ENCODE results near the gene ANKRD9. TPM values are rescaled to one million over a fixed set of nuclear protein-coding genes. Genes with fewer than 3 reads are reported as not detected.

The ANKRD9 gene
- total and polyA plus RNA-seq, 10 of the 15 experiments (the other 5 are each of a cell fraction or from before 2014, with no cell fraction given), result 0.03 to 3.6 (median 0.49) TPM

DNA sequence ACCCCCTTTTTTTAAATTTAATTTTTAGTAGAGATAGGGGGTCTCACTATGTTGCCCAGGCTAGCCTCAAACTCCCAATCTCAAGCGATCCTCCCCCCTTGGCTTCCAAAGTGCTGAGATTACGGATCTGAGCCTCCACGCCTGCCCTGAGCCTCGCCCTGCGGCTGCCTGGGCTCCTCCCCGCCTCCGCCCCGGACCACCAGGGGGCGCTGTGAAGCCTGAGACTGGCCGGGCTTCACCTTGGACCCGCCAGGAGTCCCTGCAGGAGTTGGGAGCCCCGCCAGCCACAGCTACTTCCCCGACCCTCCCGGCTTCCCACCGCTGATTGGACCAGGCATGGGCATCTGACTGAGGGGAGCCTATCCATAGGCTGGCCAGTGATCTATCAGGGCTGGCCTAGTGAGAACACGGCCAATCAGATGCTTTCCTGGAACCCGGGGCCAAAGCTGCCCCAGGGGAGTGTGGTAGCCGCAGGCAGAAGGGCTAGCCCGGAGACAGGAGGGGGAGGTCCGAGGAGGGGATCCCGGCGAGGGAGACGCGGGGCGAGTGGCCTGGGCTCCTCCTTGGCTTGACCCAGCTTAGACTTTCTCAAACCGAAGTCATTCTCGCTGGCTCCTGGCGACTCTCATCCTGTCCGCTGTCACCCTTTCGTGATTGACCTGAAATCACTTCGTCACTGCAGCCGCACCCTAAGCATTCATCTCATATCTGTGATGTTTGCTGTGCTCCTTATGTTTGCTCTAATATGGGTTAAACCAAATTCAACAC lies 15.1 kb upstream of the ANKRD9 start (continued):
- TF ChIP-seq IRF3 (IDR thresholded peaks at IDR 0.05), result peak; percentile 83
- TF ChIP-seq CTCF (IDR thresholded peaks at IDR 0.05 in 2 of 3, conservative IDR thresholded peaks at IDR 0.05 in 1 of 3; ENCODE audit: control insufficient read depth in 2 of 3, extremely low read depth in 1 of 3, insufficient read depth in 1 of 3, low read depth in 3 of 3, low read length in 3 of 3), result peak; percentile 96 to 97 (median 97)
- no peak for TF ChIP-seq KDM1A (IDR thresholded peaks at IDR 0.05; ENCODE audit: borderline replicate concordance)
- TF ChIP-seq, protein P1, sequence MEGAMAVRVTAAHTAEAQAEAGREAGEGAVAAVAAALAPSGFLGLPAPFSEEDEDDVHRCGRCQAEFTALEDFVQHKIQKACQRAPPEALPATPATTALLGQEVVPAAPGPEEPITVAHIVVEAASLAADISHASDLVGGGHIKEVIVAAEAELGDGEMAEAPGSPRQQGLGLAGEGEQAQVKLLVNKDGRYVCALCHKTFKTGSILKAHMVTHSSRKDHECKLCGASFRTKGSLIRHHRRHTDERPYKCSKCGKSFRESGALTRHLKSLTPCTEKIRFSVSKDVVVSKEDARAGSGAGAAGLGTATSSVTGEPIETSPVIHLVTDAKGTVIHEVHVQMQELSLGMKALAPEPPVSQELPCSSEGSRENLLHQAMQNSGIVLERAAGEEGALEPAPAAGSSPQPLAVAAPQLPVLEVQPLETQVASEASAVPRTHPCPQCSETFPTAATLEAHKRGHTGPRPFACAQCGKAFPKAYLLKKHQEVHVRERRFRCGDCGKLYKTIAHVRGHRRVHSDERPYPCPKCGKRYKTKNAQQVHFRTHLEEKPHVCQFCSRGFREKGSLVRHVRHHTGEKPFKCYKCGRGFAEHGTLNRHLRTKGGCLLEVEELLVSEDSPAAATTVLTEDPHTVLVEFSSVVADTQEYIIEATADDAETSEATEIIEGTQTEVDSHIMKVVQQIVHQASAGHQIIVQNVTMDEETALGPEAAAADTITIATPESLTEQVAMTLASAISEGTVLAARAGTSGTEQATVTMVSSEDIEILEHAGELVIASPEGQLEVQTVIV (IDR thresholded peaks at IDR 0.05; ENCODE audit: borderline replicate concordance, partially characterized antibody), result no peak
- no peak; the same call in 1 of the 2 replicates for TF ChIP-seq MTA2 (IDR thresholded peaks at IDR 0.05; ENCODE audit: low read depth)
- TF ChIP-seq, protein P2, sequence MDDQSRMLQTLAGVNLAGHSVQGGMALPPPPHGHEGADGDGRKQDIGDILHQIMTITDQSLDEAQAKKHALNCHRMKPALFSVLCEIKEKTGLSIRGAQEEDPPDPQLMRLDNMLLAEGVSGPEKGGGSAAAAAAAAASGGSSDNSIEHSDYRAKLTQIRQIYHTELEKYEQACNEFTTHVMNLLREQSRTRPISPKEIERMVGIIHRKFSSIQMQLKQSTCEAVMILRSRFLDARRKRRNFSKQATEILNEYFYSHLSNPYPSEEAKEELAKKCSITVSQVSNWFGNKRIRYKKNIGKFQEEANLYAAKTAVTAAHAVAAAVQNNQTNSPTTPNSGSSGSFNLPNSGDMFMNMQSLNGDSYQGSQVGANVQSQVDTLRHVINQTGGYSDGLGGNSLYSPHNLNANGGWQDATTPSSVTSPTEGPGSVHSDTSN (IDR thresholded peaks at IDR 0.05; ENCODE audit: insufficient replicate concordance, low read depth, low read length), result peak; percentile 73
- no peak for TF ChIP-seq BMI1 (IDR thresholded peaks at IDR 0.05; ENCODE audit: borderline replicate concordance)
- TF ChIP-seq ZZZ3 (IDR thresholded peaks at IDR 0.05; ENCODE audit: control insufficient read depth, insufficient read length, low read depth), result no peak
- TF ChIP-seq ZNF687 (IDR thresholded peaks at IDR 0.05), result no peak
- TF ChIP-seq, protein P3, sequence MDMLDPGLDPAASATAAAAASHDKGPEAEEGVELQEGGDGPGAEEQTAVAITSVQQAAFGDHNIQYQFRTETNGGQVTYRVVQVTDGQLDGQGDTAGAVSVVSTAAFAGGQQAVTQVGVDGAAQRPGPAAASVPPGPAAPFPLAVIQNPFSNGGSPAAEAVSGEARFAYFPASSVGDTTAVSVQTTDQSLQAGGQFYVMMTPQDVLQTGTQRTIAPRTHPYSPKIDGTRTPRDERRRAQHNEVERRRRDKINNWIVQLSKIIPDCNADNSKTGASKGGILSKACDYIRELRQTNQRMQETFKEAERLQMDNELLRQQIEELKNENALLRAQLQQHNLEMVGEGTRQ (IDR thresholded peaks at IDR 0.05; ENCODE audit: borderline replicate concordance, low read depth, low read length), result peak; percentile 86
- TF ChIP-seq SKIL (IDR thresholded peaks at IDR 0.05; ENCODE audit: low read depth, poor library complexity, severe bottlenecking), result no peak

Measured in GM12878 (cell line).